Lung (tissue), 12 donors: Measurements from ENCODE around the gene IL31RA. TPM values are rescaled to one million over a fixed set of nuclear protein-coding genes. Genes with fewer than 3 reads are reported as not detected.

Source experiments
- ATAC-seq: fragments of 200-7000 bp; cut with Tn5 transposase; one replicate; pipeline ENCODE4 v1.9.1; 2020; ENCODE audit warnings: moderate number of reproducible peaks; ENCODE audit not compliant: insufficient read depth, low FRiP score
- DNase-seq, 3 donors: peaks; one replicate each; pipeline ENCODE4 v3.0.0-alpha.2; 2013 to 2017
- H3K27ac ChIP-seq, 2 donors: one replicate each; pipeline ENCODE4 v1.5.1; 2013; ENCODE audit warnings: mild to moderate bottlenecking in 2 of 2, moderate library complexity in 2 of 2, control low read depth in 1 of 2, inconsistent platforms in 1 of 2, low read depth in 1 of 2, low read length in 1 of 2
- H3K27me3 ChIP-seq, 3 donors: one replicate each; pipeline ENCODE4 v1.5.1; 2013; ENCODE audit warnings: low read length in 2 of 3; ENCODE audit not compliant: control insufficient read depth in 3 of 3, insufficient read depth in 3 of 3
- H3K36me3 ChIP-seq, 4 donors: one replicate each; pipeline ENCODE4 v1.5.1; 2013; ENCODE audit warnings: low read length in 4 of 4, mild to moderate bottlenecking in 1 of 4, moderate library complexity in 1 of 4; ENCODE audit not compliant: control insufficient read depth in 4 of 4, insufficient read depth in 4 of 4
- H3K4me1 ChIP-seq, 5 donors: one replicate each; pipeline ENCODE4 v1.5.1; 2013; ENCODE audit warnings: low read length in 5 of 5, mild to moderate bottlenecking in 2 of 5, moderate library complexity in 1 of 5; ENCODE audit not compliant: control insufficient read depth in 5 of 5, insufficient read depth in 5 of 5
- H3K4me3 ChIP-seq: one replicate; pipeline ENCODE4 v1.5.1; 2013; ENCODE audit warnings: mild to moderate bottlenecking, control low read depth, moderate library complexity
- H3K9ac ChIP-seq, 2 donors: one replicate each; pipeline ENCODE4 v1.5.1; 2013; ENCODE audit warnings: low read length in 2 of 2, control low read depth in 1 of 2; ENCODE audit not compliant: insufficient read depth in 1 of 2
- H3K9me3 ChIP-seq, 4 donors: one replicate each; pipeline ENCODE4 v1.5.1; 2013; ENCODE audit warnings: low read length in 3 of 4, mild to moderate bottlenecking in 1 of 4, moderate library complexity in 1 of 4; ENCODE audit not compliant: control insufficient read depth in 4 of 4, insufficient read depth in 3 of 4
- CTCF ChIP-seq: IDR thresholded peaks from 2 replicates; pipeline ENCODE4 v1.5.1; 2012; ENCODE audit warnings: mild to moderate bottlenecking; ENCODE audit errors: control extremely low read depth, extremely low read depth
- WGBS, 2 donors: extraction: QIAGEN DNeasy Blood & Tissue Kit; methylation state at CpG; one replicate each; pipeline ENCODE4 v1.1.7; 2013; 5-methylcytosine and 5-hydroxymethylcytosine counted together
- polyA plus RNA-seq, 2 donors: library from polyadenylated mRNA; stranded (reverse); fragments of 200-250 nt; gene quantifications; one replicate each; pipeline ENCODE4 v1.2.1, GENCODE V29; 2013
- total RNA-seq, 2 donors: library from RNA; depleted of rRNA in 1 of 2; stranded (reverse); fragments of >200 nt in 1 of 2; gene quantifications; one replicate each; pipeline ENCODE4 v1.2.1, GENCODE V29; 2014 to 2021
- donor health status: control.
- donor health status: control.
- donor health status: Bipolar disorder and iron deficiency.
- donor health status: healthy.
- donor health status: DM: yes; HTN: yes; CAD: no.

The IL31RA gene
- total and polyA plus RNA-seq, 4 donors: 0.04 to 0.21 (median 0.11) TPM

GRCh38 chr5:55899344-55899743, 48.2 kb downstream of the IL31RA start:
- Histone ChIP-seq H3K4me1 (peaks cover 0 to 4% (median 0%) of the 10 kb centered on the region in 5 donors), H3K27me3 (no peaks in the 10 kb centered on the region), H3K27ac (no peak overlapping the region), H3K9me3 (no peaks in the 10 kb centered on the region), H3K36me3 (no peaks in the 10 kb centered on the region), H3K4me3 (no peak overlapping the region), H3K9ac (no peak overlapping the region)
- ATAC-seq: no peak
- 95 to 97% methylated on average over 6 of the region's 6 CpGs for WGBS, 2 donors
- no peak for TF ChIP-seq CTCF
- no peak for DNase-seq

DNA sequence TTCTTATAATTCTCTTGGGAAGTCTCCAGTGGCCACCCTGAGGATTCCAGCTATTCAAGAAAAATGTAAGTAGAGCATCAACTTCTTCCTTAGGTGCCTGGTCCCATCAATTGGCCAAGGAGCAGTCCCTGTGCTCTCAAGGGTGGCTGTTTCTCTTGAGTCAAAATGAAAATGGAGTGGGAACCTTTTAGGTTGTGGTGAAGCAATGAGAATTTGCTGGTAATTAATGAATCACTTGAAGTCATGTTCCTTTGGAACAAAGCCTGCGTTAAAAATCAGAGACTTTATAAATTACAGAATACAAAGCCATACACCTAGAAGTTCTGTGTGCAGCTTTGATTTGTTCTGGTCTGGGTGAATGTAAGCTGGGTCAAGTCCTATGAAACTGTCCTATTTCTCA, 48.9 kb downstream of the IL31RA start:
- Histone ChIP-seq H3K27ac (no peak overlapping the region), H3K36me3 (no peaks in the 10 kb centered on the region), H3K9ac (no peak overlapping the region), H3K9me3 (no peaks in the 10 kb centered on the region), H3K27me3 (no peaks in the 10 kb centered on the region), H3K4me3 (no peak overlapping the region), H3K4me1 (peaks cover 0 to 4% (median 0%) of the 10 kb centered on the region in 5 donors)
- DNase-seq: no peak
- ATAC-seq: no peak
- 78 to 97% methylated on average over 1 of the region's 1 CpG for WGBS, 2 donors
- TF ChIP-seq CTCF: no peak

GRCh38 chr5:55900776-55901175, 49.6 kb downstream of the IL31RA start:
- ATAC-seq (no peak), DNase-seq (no peak)
- Histone ChIP-seq H3K4me3 (no peak overlapping the region), H3K27ac (no peak overlapping the region), H3K27me3 (no peaks in the 10 kb centered on the region), H3K9ac (no peak overlapping the region), H3K9me3 (no peaks in the 10 kb centered on the region), H3K36me3 (no peaks in the 10 kb centered on the region), H3K4me1 (peaks cover 0 to 4% (median 0%) of the 10 kb centered on the region in 5 donors)
- no peak for TF ChIP-seq CTCF

- no peak overlapping the region for H3K27ac ChIP-seq
- TF ChIP-seq CTCF: no peak
- H3K9me3 ChIP-seq: no peaks in the 10 kb centered on the region
- WGBS, 2 donors: 88 to 92% methylated on average over 5 of the region's 5 CpGs
- ATAC-seq (no peak), DNase-seq (no peak)
- H3K9ac ChIP-seq: no peak overlapping the region
- H3K4me1 ChIP-seq: no peaks in the 10 kb centered on the region
- H3K4me3 ChIP-seq: no peak overlapping the region
- H3K27me3 ChIP-seq: no peaks in the 10 kb centered on the region
- H3K36me3 ChIP-seq: no peaks in the 10 kb centered on the region
These were observed 51.5 kb downstream of the IL31RA start for GRCh38 chr5:55902696-55903095.
